CD4-positive, alpha-beta memory T cell (primary cell): ENCODE data around the gene MAJIN. TPM values are rescaled to one million over a fixed set of nuclear protein-coding genes. Genes with fewer than 3 reads are reported as not detected.

Source experiments
- CTCF ChIA-PET: fragments of 350-600 bp; sonication (Branson Sonifier 250); formaldehyde crosslinking; loops from one replicate; lab custom pipeline; 2021; ENCODE audit warnings: inconsistent platforms; ENCODE audit not compliant: partially characterized antibody; lab: Charles Lee
- POLR2A ChIA-PET: fragments of 350-600 bp; sonication (Branson Sonifier 250); formaldehyde crosslinking; loops from one replicate; lab custom pipeline; 2021; ENCODE audit not compliant: partially characterized antibody; lab: Charles Lee
- DNase-seq, 5 donors: peaks; one replicate each; pipeline versions ENCODE4 v3.0.0 to v3.0.0-alpha.2; 2020 to 2022; ENCODE audit warnings: mixed read lengths in 1 of 5
- H3K27ac ChIP-seq: one replicate; pipeline ENCODE4 v1.7.0; 2013; ENCODE audit warnings: low read depth, low read length
- H3K27me3 ChIP-seq: 2 replicates; pipeline ENCODE4 v1.7.0; 2013; ENCODE audit warnings: mild to moderate bottlenecking, low read length, moderate library complexity; ENCODE audit not compliant: insufficient read depth
- H3K36me3 ChIP-seq: 2 replicates; pipeline ENCODE4 v1.7.0; 2013; ENCODE audit warnings: mild to moderate bottlenecking, low read length, moderate library complexity; ENCODE audit not compliant: insufficient read depth
- H3K4me1 ChIP-seq: 2 replicates; pipeline ENCODE4 v1.7.0; 2013; ENCODE audit warnings: mild to moderate bottlenecking, low read length, moderate library complexity; ENCODE audit not compliant: insufficient read depth
- H3K4me3 ChIP-seq, 2 donors: one replicate each; pipeline ENCODE4 v1.7.0; 2013; ENCODE audit warnings: low read length in 2 of 2, mild to moderate bottlenecking in 1 of 2
- H3K9me3 ChIP-seq, 2 donors: one replicate each; pipeline ENCODE4 v1.7.0; 2013; ENCODE audit warnings: low read length in 2 of 2, control low read depth in 1 of 2; ENCODE audit not compliant: control insufficient read depth in 1 of 2
- H3K27ac Mint-ChIP-seq, 7 donors: one replicate each; pipeline ENCODE4 v1.8.0; 2020 to 2021; ENCODE audit warnings: mixed read lengths in 7 of 7, mild to moderate bottlenecking in 6 of 7, inconsistent platforms in 3 of 7, moderate library complexity in 3 of 7
- H3K27me3 Mint-ChIP-seq, 2 donors: one replicate each; pipeline ENCODE4 v1.8.0; 2020 to 2021; ENCODE audit warnings: mixed read lengths in 2 of 2
- H3K36me3 Mint-ChIP-seq, 2 donors: one replicate each; pipeline ENCODE4 v1.8.0; 2020 to 2021; ENCODE audit warnings: mixed read lengths in 2 of 2, inconsistent platforms in 1 of 2, mild to moderate bottlenecking in 1 of 2
- H3K4me1 Mint-ChIP-seq, 4 donors: one replicate each; pipeline ENCODE4 v1.8.0; 2020 to 2021; ENCODE audit warnings: mixed read lengths in 4 of 4, mild to moderate bottlenecking in 1 of 4
- H3K4me3 Mint-ChIP-seq, 8 donors: one replicate each; pipeline ENCODE4 v1.8.0; 2020 to 2021; ENCODE audit warnings: mixed read lengths in 8 of 8, mild to moderate bottlenecking in 7 of 8, moderate library complexity in 6 of 8, inconsistent platforms in 3 of 8
- H3K9me3 Mint-ChIP-seq, 8 donors: one replicate each; pipeline ENCODE4 v1.8.0; 2020 to 2021; ENCODE audit warnings: mixed read lengths in 8 of 8, mild to moderate bottlenecking in 5 of 8, inconsistent platforms in 3 of 8, moderate library complexity in 1 of 8
- intact Hi-C: fragments of 100-400 bp; cut with micrococcal nuclease; formaldehyde crosslinking; loops from one replicate; pipeline ENCODE4 v1.15.1; 2023
- polyA plus RNA-seq, 2 donors: library from polyadenylated mRNA; unstranded; fragments of 300-500 nt; fragmentation: Illumina TruSeq; gene quantifications; one replicate each; pipeline ENCODE4 v1.2.3, GENCODE V29; 2021
- total RNA-seq, 2 experiments: library from RNA; stranded (reverse); gene quantifications; one replicate each; pipeline ENCODE4 v1.2.3, GENCODE V29; 2021

The MAJIN gene
- total and polyA plus RNA-seq, 4 experiments from 2014 or later: 0.44 to 0.91 TPM; not detected in 2

- intact Hi-C loops: no loop called here
Observed at GRCh38 chr11:65003282-65003681, 31.4 kb upstream of the MAJIN start.

GRCh38 chr11:65002706-65003105 lies 30.8 kb upstream of the MAJIN start:
- no peaks in the 10 kb centered on the region for H3K9me3 Mint-ChIP-seq
- no peaks in the 10 kb centered on the region for H3K36me3 Mint-ChIP-seq
- Histone ChIP-seq H3K36me3 (no peaks in the 10 kb centered on the region), H3K9me3 (no peaks in the 10 kb centered on the region), H3K27ac (no peak overlapping the region), H3K4me3 (no peak overlapping the region), H3K4me1 (peaks cover 11% of the 10 kb centered on the region), H3K27me3 (no peaks in the 10 kb centered on the region)
- no peak overlapping the region for H3K27ac Mint-ChIP-seq
- H3K4me3 Mint-ChIP-seq: no peak overlapping the region
- intact Hi-C loops: no loop called here
- H3K27me3 Mint-ChIP-seq: no peaks in the 10 kb centered on the region
- CTCF ChIA-PET: interaction anchor here (1.5 kb wide), 1 partner anchor 11 kb away, joined by 3 read pairs; the partner anchor contains the start of gene ARL2
- no peak for DNase-seq
- POLR2A ChIA-PET: interaction anchor here (0.9 kb wide), 1 partner anchor 49 kb away, joined by 3 read pairs; no protein-coding TSS in a partner anchor
- peaks cover 7 to 16% (median 10%) of the 10 kb centered on the region in 4 donors for H3K4me1 Mint-ChIP-seq

More at GRCh38 chr11:65003282-65003681, 31.4 kb upstream of the MAJIN start:
- no peak for DNase-seq
- H3K4me3 ChIP-seq: no peak overlapping the region
- H3K27ac Mint-ChIP-seq: no peak overlapping the region
- H3K4me1 ChIP-seq: peaks cover 11% of the 10 kb centered on the region
- H3K27me3 ChIP-seq: no peaks in the 10 kb centered on the region
- no peak overlapping the region for H3K4me3 Mint-ChIP-seq
- H3K4me1 Mint-ChIP-seq: peaks cover 4 to 12% (median 6%) of the 10 kb centered on the region in 4 donors
- CTCF ChIA-PET: interaction anchor here (1.5 kb wide), 1 partner anchor 11 kb away, joined by 3 read pairs; the partner anchor contains the start of gene ARL2
- no peaks in the 10 kb centered on the region for H3K9me3 Mint-ChIP-seq
- H3K27me3 Mint-ChIP-seq: no peaks in the 10 kb centered on the region
- H3K36me3 ChIP-seq: no peaks in the 10 kb centered on the region
- POLR2A ChIA-PET: interaction anchor here (0.9 kb wide), 1 partner anchor 49 kb away, joined by 3 read pairs; no protein-coding TSS in a partner anchor
- H3K36me3 Mint-ChIP-seq: no peaks in the 10 kb centered on the region
- no peaks in the 10 kb centered on the region for H3K9me3 ChIP-seq
- no peak overlapping the region for H3K27ac ChIP-seq

- POLR2A ChIA-PET: interaction anchor here (0.6 kb wide), 1 partner anchor 442 kb away, joined by 3 read pairs; no protein-coding TSS in a partner anchor
- CTCF ChIA-PET: interaction anchor here (1.6 kb wide), 1 partner anchor 13 kb away, joined by 6 read pairs; no protein-coding TSS in a partner anchor
- Mint-ChIP-seq H3K27ac (no peak overlapping the region), H3K4me3 (no peak overlapping the region), H3K36me3 (no peaks in the 10 kb centered on the region), H3K27me3 (peaks cover 0 to 1% of the 10 kb centered on the region in 2 donors), H3K4me1 (peaks cover 7 to 16% (median 10%) of the 10 kb centered on the region in 4 donors), H3K9me3 (no peaks in the 10 kb centered on the region)
- H3K36me3 ChIP-seq: no peaks in the 10 kb centered on the region
- DNase-seq: no peak
- no peaks in the 10 kb centered on the region for H3K27me3 ChIP-seq
- peaks cover 16% of the 10 kb centered on the region for H3K4me1 ChIP-seq
- H3K4me3 ChIP-seq: no peak overlapping the region
- H3K27ac ChIP-seq: no peak overlapping the region
- intact Hi-C loops: no loop called here
- no peaks in the 10 kb centered on the region for H3K9me3 ChIP-seq
Observed at GRCh38 chr11:64999478-64999877, 27.6 kb upstream of the MAJIN start.

- ChIA-PET CTCF (interaction anchor here (0.7 to 1.7 kb wide), 2 partner anchors 14 to 28 kb away, joined by 3 to 7 read pairs; partner anchors contain the start of gene SNX15), POLR2A (no interaction called here)
- Histone ChIP-seq H3K4me3 (no peak overlapping the region), H3K27me3 (no peaks in the 10 kb centered on the region), H3K27ac (peak overlapping the region; percentile 21), H3K4me1 (peaks cover 16% of the 10 kb centered on the region), H3K9me3 (no peaks in the 10 kb centered on the region), H3K36me3 (no peaks in the 10 kb centered on the region)
- Mint-ChIP-seq H3K27ac (peak overlapping the region; percentile 11 to 85 (median 47)), H3K27me3 (peaks cover 0 to 1% of the 10 kb centered on the region in 2 donors), H3K4me3 (peak overlapping the region in 3 of 8 donors; percentile 9 to 57 (median 53)), H3K9me3 (no peaks in the 10 kb centered on the region), H3K36me3 (no peaks in the 10 kb centered on the region), H3K4me1 (peaks cover 7 to 16% (median 10%) of the 10 kb centered on the region in 4 donors)
- intact Hi-C loops: no loop called here
- no peak for DNase-seq
Observed at GRCh38 chr11:64998690-64999431, 27.0 kb upstream of the MAJIN start.

- peak overlapping the region in 2 of 8 donors; percentile 1 to 53 for H3K4me3 Mint-ChIP-seq
- ChIA-PET CTCF (interaction anchor here (0.7 to 1.7 kb wide), 2 partner anchors 14 to 29 kb away, joined by 3 to 7 read pairs; partner anchors contain the start of gene SNX15), POLR2A (no interaction called here)
Observed at GRCh38 chr11:64998141-64998540, 26.2 kb upstream of the MAJIN start.

GRCh38 chr11:64996710-64997380 lies 24.9 kb upstream of the MAJIN start, which contains the start of gene BATF2:
TSS of gene BATF2 (minus strand) at chr11:64996971. CDS start at chr11:64996914, 57 bp downstream.
- peaks cover 16% of the 10 kb centered on the region for H3K4me1 ChIP-seq
- DNase-seq: no peak
- H3K27ac ChIP-seq: no peak within 1 kb of the TSS
- peaks cover 0 to 1% of the 10 kb centered on the region in 2 donors for H3K27me3 Mint-ChIP-seq
- H3K4me1 Mint-ChIP-seq: peaks cover 7 to 16% (median 10%) of the 10 kb centered on the region in 4 donors
- ChIA-PET POLR2A (no interaction called here), CTCF (interaction anchor here (0.7 to 1.7 kb wide), 4 partner anchors 16 to 148 kb away, joined by 3 to 7 read pairs (median 5); partner anchors contain the start of gene ARL2)
- H3K9me3 ChIP-seq: no peaks in the 10 kb centered on the region
- no peak within 1 kb of the TSS for H3K4me3 Mint-ChIP-seq
- H3K27me3 ChIP-seq: no peaks in the 10 kb centered on the region
- H3K9me3 Mint-ChIP-seq: no peaks in the 10 kb centered on the region
- intact Hi-C loops: no loop called here
- H3K4me3 ChIP-seq: no peak within 1 kb of the TSS
- no peak within 1 kb of the TSS for H3K27ac Mint-ChIP-seq
- H3K36me3 ChIP-seq: no peaks in the 10 kb centered on the region
- no peaks in the 10 kb centered on the region for H3K36me3 Mint-ChIP-seq

More at GRCh38 chr11:64998141-64998540, 26.2 kb upstream of the MAJIN start:
- Histone ChIP-seq H3K27ac (no peak overlapping the region), H3K9me3 (no peaks in the 10 kb centered on the region), H3K27me3 (no peaks in the 10 kb centered on the region), H3K4me3 (no peak overlapping the region), H3K4me1 (peaks cover 16% of the 10 kb centered on the region), H3K36me3 (no peaks in the 10 kb centered on the region)
- intact Hi-C loops: no loop called here
- Mint-ChIP-seq H3K36me3 (no peaks in the 10 kb centered on the region), H3K27ac (peak overlapping the region in 4 of 7 donors; percentile 7 to 85 (median 29)), H3K4me1 (peaks cover 7 to 16% (median 10%) of the 10 kb centered on the region in 4 donors), H3K9me3 (no peaks in the 10 kb centered on the region), H3K27me3 (peaks cover 0 to 1% of the 10 kb centered on the region in 2 donors)
- no peak for DNase-seq
